ENCODE data around the gene APBA2. TPM values are rescaled to one million over a fixed set of nuclear protein-coding genes. Genes with fewer than 3 reads are reported as not detected.

Gene APBA2
- total RNA-seq, 1 experiment from 2014 or later: 0.31 TPM

DNA sequence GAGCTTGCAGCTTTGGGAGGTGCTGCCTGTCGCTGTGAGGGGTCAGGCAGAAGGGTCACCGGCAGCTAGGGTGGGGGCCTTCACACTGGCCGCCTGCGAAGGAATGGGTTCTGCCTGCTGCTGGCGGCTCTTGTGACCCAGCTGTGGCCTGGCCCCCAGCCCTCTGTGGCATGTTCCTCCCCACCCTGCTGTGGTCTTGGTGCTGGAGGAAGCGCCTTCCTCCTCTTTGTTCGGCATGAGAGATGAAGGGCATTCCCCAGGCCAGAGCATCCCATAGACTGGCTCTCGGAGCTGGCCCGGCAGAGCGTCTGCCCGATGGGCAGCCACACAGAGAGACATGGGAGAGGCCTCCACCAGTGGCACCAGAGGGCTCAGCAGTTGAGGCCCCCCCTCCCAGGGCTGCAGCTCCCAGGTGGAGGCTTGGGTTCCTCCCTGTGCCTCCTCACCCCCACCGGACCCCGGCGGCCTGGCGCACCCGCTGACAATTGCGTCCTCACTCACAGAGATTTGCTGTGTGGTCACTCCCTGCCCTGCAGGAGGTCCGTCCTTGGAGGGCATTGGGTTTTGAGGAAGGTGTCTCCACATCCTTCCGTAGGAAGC, 221.6 kb downstream of the APBA2 start:
- Histone ChIP-seq H3K4me3 (ENCODE audit: low read depth in 2 of 2, low read length in 2 of 2) (no peak overlapping the region), H3K4me1 (ENCODE audit: control insufficient read depth, insufficient read depth, low read length) (no peaks in the 10 kb centered on the region), H3K36me3 (ENCODE audit: control insufficient read depth, insufficient read depth, low read length) (no peaks in the 10 kb centered on the region), H3K27ac (ENCODE audit: low read length) (no peak overlapping the region), H3K9me3 (ENCODE audit: control insufficient read depth, insufficient read depth, low read depth, low read length) (no peaks in the 10 kb centered on the region), H3K27me3 (ENCODE audit: control insufficient read depth, insufficient read depth, low read length) (no peaks in the 10 kb centered on the region)
- DNase-seq (ENCODE audit: low read depth, low spot score) (no peak), ATAC-seq (no peak)
- in situ Hi-C loops (cut with HindIII; ENCODE audit: low pct_unique_long_range_greater_than_20kb, low sequenced_read_pairs): no loop called here
- POLR2A ChIA-PET: no interaction called here
- TF ChIP-seq, protein P1, sequence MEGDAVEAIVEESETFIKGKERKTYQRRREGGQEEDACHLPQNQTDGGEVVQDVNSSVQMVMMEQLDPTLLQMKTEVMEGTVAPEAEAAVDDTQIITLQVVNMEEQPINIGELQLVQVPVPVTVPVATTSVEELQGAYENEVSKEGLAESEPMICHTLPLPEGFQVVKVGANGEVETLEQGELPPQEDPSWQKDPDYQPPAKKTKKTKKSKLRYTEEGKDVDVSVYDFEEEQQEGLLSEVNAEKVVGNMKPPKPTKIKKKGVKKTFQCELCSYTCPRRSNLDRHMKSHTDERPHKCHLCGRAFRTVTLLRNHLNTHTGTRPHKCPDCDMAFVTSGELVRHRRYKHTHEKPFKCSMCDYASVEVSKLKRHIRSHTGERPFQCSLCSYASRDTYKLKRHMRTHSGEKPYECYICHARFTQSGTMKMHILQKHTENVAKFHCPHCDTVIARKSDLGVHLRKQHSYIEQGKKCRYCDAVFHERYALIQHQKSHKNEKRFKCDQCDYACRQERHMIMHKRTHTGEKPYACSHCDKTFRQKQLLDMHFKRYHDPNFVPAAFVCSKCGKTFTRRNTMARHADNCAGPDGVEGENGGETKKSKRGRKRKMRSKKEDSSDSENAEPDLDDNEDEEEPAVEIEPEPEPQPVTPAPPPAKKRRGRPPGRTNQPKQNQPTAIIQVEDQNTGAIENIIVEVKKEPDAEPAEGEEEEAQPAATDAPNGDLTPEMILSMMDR (IDR thresholded peaks at IDR 0.05): no peak
- TF ChIP-seq, protein P2, sequence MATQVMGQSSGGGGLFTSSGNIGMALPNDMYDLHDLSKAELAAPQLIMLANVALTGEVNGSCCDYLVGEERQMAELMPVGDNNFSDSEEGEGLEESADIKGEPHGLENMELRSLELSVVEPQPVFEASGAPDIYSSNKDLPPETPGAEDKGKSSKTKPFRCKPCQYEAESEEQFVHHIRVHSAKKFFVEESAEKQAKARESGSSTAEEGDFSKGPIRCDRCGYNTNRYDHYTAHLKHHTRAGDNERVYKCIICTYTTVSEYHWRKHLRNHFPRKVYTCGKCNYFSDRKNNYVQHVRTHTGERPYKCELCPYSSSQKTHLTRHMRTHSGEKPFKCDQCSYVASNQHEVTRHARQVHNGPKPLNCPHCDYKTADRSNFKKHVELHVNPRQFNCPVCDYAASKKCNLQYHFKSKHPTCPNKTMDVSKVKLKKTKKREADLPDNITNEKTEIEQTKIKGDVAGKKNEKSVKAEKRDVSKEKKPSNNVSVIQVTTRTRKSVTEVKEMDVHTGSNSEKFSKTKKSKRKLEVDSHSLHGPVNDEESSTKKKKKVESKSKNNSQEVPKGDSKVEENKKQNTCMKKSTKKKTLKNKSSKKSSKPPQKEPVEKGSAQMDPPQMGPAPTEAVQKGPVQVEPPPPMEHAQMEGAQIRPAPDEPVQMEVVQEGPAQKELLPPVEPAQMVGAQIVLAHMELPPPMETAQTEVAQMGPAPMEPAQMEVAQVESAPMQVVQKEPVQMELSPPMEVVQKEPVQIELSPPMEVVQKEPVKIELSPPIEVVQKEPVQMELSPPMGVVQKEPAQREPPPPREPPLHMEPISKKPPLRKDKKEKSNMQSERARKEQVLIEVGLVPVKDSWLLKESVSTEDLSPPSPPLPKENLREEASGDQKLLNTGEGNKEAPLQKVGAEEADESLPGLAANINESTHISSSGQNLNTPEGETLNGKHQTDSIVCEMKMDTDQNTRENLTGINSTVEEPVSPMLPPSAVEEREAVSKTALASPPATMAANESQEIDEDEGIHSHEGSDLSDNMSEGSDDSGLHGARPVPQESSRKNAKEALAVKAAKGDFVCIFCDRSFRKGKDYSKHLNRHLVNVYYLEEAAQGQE (IDR thresholded peaks at IDR 0.05; ENCODE audit: insufficient read depth in 1 of 2, low read depth in 2 of 2, low read length in 1 of 2): no peak
- TF ChIP-seq SIN3A (IDR thresholded peaks at IDR 0.05; ENCODE audit: borderline replicate concordance, insufficient read depth, low read depth, low read length) (no peak), POLR2AphosphoS5 (IDR thresholded peaks at IDR 0.05; ENCODE audit: low read depth, low read length) (no peak), TCF7L2 (IDR thresholded peaks at IDR 0.05; ENCODE audit: low read depth, low read length) (no peak)
- intact Hi-C loops (cut with micrococcal nuclease; ENCODE audit: unreplicated experiment): no loop called here
- CTCF ChIA-PET: no interaction called here
- BruUV-seq (replicated peaks): no TSS peak

DNA sequence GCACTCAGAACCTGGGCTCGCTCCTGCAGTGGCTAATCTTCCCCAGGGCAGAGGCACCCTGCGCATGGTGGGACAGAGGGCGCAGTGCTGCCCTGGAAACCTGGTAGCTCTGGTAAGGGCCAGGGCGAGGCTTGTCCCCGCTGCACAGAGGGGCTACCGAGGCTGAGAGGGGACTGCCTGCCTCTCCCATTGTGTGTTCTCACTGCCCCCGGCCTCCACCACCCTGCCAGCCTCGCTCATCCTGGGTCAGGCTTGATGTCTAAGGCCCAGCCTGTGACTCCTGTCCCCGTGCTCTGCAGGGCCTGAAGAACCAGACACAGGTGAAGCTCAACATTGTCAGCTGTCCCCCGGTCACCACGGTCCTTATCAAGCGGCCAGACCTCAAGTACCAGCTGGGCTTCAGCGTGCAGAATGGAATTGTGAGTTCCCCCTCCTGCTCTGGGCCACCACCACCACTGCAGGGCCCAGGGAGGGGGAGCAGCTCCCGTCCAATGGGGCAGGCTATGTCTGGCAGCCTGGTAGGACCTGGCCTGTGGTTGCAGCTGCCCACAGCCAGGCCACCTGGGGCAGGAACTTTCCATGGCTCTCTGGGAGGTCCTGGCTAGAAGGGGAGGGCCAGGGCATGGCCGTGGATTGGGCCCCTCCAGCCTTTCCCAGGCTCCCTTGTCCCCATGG, 222.3 kb downstream of the APBA2 start:
- intact Hi-C loops (cut with micrococcal nuclease; ENCODE audit: unreplicated experiment): no loop called here
- CTCF ChIA-PET: no interaction called here

More for the DNA sequence above, 222.3 kb downstream of the APBA2 start:
- POLR2A ChIA-PET: interaction anchor here (0.6 kb wide), 1 partner anchor 110 kb away, joined by 9 read pairs; no protein-coding TSS in a partner anchor
- Histone ChIP-seq H3K27me3 (ENCODE audit: control insufficient read depth, insufficient read depth, low read length) (no peaks in the 10 kb centered on the region), H3K9me3 (ENCODE audit: control insufficient read depth, insufficient read depth, low read depth, low read length) (no peaks in the 10 kb centered on the region), H3K36me3 (ENCODE audit: control insufficient read depth, insufficient read depth, low read length) (no peaks in the 10 kb centered on the region), H3K27ac (ENCODE audit: low read length) (no peak overlapping the region), H3K4me1 (ENCODE audit: control insufficient read depth, insufficient read depth, low read length) (no peaks in the 10 kb centered on the region; the same call in 1 of the 2 replicates), H3K4me3 (ENCODE audit: low read depth in 2 of 2, low read length in 2 of 2) (no peak overlapping the region)
- ATAC-seq (no peak), DNase-seq (ENCODE audit: low read depth, low spot score) (no peak)
- BruUV-seq (replicated peaks): no TSS peak
- in situ Hi-C loops (cut with HindIII; ENCODE audit: low pct_unique_long_range_greater_than_20kb, low sequenced_read_pairs): no loop called here
- TF ChIP-seq SIN3A (IDR thresholded peaks at IDR 0.05; ENCODE audit: borderline replicate concordance, insufficient read depth, low read depth, low read length) (no peak), POLR2AphosphoS5 (IDR thresholded peaks at IDR 0.05; ENCODE audit: low read depth, low read length) (no peak), TCF7L2 (IDR thresholded peaks at IDR 0.05; ENCODE audit: low read depth, low read length) (no peak)
- TF ChIP-seq, protein P2 (IDR thresholded peaks at IDR 0.05; ENCODE audit: insufficient read depth in 1 of 2, low read depth in 2 of 2, low read length in 1 of 2): no peak
- TF ChIP-seq, protein P1 (IDR thresholded peaks at IDR 0.05): no peak
